Small intestine (tissue), 7 donors: Measurements from ENCODE around the gene MIS18A. TPM values are rescaled to one million over a fixed set of nuclear protein-coding genes. Genes with fewer than 3 reads are reported as not detected.
"Not testable (repeated sequence)": the region's sequence is repeated elsewhere in the genome, so short reads cannot be mapped to it uniquely, and the experiment has no call there.

ENCODE experiments used
- DNase-seq, 2 donors: peaks; one replicate each; pipeline versions ENCODE4 v3.0.0 to v3.0.0-alpha.2; 2013
- FAIRE-seq: peaks from 2 replicates; lab custom pipeline; 2012; peaks lifted over from hg19 to GRCh38; lab: Jason Lieb, UNC
- H3K27ac ChIP-seq, 3 donors: one replicate each; pipeline ENCODE4 v1.5.1; 2013; ENCODE audit warnings: low read length in 2 of 3, mild to moderate bottlenecking in 2 of 3, control low read depth in 1 of 3, inconsistent platforms in 1 of 3, low read depth in 1 of 3, moderate library complexity in 1 of 3
- H3K27me3 ChIP-seq, 3 donors: one replicate each; pipeline ENCODE4 v1.6.1; 2013; ENCODE audit warnings: low read length in 3 of 3, inconsistent platforms in 1 of 3; ENCODE audit not compliant: control insufficient read depth in 3 of 3, insufficient read depth in 3 of 3
- H3K36me3 ChIP-seq, 3 donors: one replicate each; pipeline ENCODE4 v1.6.1; 2013; ENCODE audit warnings: low read length in 3 of 3, inconsistent platforms in 1 of 3, low read depth in 1 of 3, mild to moderate bottlenecking in 1 of 3, moderate library complexity in 1 of 3; ENCODE audit not compliant: control insufficient read depth in 3 of 3, insufficient read depth in 2 of 3
- H3K4me1 ChIP-seq, 3 donors: one replicate each; pipeline ENCODE4 v1.6.1; 2013; ENCODE audit warnings: low read length in 2 of 3, inconsistent platforms in 1 of 3, low read depth in 1 of 3, mild to moderate bottlenecking in 1 of 3, moderate library complexity in 1 of 3; ENCODE audit not compliant: control insufficient read depth in 3 of 3, insufficient read depth in 2 of 3
- H3K4me3 ChIP-seq, 3 donors: one replicate each; pipeline ENCODE4 v1.5.1; 2013; ENCODE audit warnings: low read length in 3 of 3, control low read depth in 1 of 3, inconsistent platforms in 1 of 3, low read depth in 1 of 3, mild to moderate bottlenecking in 1 of 3, moderate library complexity in 1 of 3
- H3K9me3 ChIP-seq, 2 donors: one replicate each; pipeline ENCODE4 v1.6.1; 2013; ENCODE audit warnings: low read depth in 1 of 2, low read length in 1 of 2; ENCODE audit not compliant: control insufficient read depth in 2 of 2, insufficient read depth in 1 of 2
- whole genome bisulfite sequencing, 3 donors: extraction: QIAGEN DNeasy Blood & Tissue Kit; methylation state at CpG; one replicate each; pipeline ENCODE4 v1.1.7; 2013; 5-methylcytosine and 5-hydroxymethylcytosine counted together
- polyA plus RNA-seq, 4 donors: library from polyadenylated mRNA; stranded (reverse) in 3 of 4; unstranded in 1 of 4; fragments of 200-250 nt in 3 of 4; fragments of 120-200 nt in 1 of 4; gene quantifications; one replicate each; pipeline versions ENCODE4 v1.2.1 to v1.2.3, GENCODE V29; 2013
- donor health status: healthy with polysubstance abuse.
- donor health status: control.
- donor health status: control.
- donor health status: Bipolar disorder and iron deficiency.
- donor health status: healthy.

The MIS18A gene
- polyA plus RNA-seq, 4 donors, result 3.4 to 18.1 (median 9.6) TPM

DNA sequence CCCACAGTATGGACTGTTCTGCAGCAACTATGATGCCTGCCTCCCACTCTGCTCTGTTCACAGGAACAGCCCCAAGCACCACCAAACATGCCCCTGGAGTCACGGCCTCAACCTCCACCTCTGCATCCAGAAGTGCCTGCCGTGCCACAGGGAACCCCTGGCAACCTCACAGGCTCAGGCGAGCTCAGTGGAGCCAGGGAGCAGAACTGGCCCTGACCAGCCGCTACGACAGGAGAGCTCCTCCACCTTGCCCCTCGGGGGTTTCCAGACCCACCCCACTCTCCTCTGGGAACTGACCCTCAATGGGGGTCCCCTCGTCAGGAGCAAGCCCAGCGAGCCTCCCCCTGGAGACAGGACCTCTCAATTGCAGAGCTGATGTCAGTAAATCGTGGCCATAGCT, 32.8 kb upstream of the MIS18A start:
- H3K4me3 ChIP-seq, result no peak overlapping the region
- H3K9me3 ChIP-seq, result no peaks in the 10 kb centered on the region
- no peak for DNase-seq
- 96 to 98% (median 96%) methylated on average over 8 to 9 of the region's 9 CpGs for WGBS, 3 donors
- peaks cover 3 to 51% (median 14%) of the 10 kb centered on the region in 3 donors for H3K36me3 ChIP-seq
- no peak overlapping the region for H3K27ac ChIP-seq
- no peak for FAIRE-seq
- H3K4me1 ChIP-seq, result no peaks in the 10 kb centered on the region
- no peaks in the 10 kb centered on the region for H3K27me3 ChIP-seq

DNA sequence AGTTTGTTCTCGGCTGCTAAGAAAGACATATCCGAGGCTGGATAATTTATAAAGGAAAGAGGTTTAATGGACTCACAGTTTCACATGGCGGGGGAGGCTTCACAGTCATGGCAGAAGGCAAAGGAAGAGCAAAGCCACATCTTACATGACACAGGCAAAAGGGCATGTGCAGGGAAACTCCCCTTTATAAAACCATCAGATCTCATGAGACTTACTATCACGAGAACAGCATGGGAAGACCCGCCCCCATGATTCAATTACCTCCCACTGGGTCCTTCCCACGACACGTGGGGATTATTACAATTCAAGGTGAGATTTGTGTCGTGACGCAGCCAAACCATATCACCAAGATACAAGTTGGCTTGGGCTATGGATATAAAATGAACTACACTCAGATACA, 32.1 kb upstream of the MIS18A start:
- not testable (repeated sequence) for FAIRE-seq

DNA sequence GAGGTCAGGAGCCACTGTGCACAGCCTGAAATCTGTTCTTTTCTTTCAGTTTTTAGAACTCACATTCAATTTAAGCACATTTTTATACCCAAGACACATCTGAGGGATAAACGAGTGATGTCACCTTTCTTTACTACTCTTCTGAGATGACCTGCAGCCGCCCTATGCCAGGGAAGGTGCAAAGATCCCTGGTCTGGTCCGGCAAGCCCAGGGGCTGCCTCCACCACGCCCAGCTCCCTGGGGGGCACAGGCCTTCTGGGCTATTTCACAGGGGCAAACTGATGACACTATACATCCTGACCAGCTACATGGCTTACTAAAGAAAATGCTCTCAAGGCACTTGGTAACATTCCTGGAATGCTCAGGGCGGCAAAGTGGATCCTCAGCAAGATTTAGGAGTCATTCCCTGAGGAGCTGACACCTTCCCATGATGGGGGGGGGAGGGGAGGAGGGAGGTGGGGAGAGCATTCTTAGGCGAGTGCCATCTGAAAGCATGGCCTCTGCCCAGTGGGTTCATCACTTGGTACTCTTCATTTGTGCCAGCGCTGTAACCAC, 31.1 kb upstream of the MIS18A start:
- 91 to 96% (median 92%) methylated on average over 7 of the region's 7 CpGs for WGBS, 3 donors
- Histone ChIP-seq H3K36me3 (peaks cover 0 to 40% (median 6%) of the 10 kb centered on the region in 3 donors), H3K4me3 (no peak overlapping the region), H3K27ac (no peak overlapping the region), H3K9me3 (no peaks in the 10 kb centered on the region), H3K4me1 (no peaks in the 10 kb centered on the region), H3K27me3 (no peaks in the 10 kb centered on the region)
- DNase-seq, result no peak
- FAIRE-seq, result no peak

More for the DNA sequence above, 32.1 kb upstream of the MIS18A start:
- H3K9me3 ChIP-seq, H3K4me3 ChIP-seq, H3K4me1 ChIP-seq, H3K27me3 ChIP-seq, DNase-seq, H3K27ac ChIP-seq: not testable (repeated sequence)
- WGBS, 3 donors, result 91 to 92% (median 91%) methylated on average over 9 of the region's 9 CpGs
- H3K36me3 ChIP-seq, result peaks cover 0 to 48% (median 8%) of the 10 kb centered on the region in 3 donors

DNA sequence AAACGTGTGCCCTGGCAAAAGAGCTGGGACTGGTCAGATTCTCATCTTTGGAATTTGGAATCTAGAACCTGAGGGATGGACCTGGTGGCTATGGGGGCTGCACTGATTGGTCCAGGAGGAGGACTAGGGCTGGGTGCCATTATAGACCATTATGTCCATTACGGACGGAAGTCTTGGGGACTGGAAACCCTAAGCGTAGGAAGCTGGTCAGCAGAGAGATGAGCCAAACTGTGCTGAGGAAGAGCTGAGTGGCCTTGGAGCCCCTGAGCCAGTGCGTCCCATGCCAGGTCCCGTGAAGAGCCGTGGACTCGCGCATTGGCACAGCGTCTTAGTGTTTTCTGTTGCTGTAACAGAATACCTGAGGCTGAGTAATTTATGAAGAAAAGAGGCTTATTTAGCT, 29.8 kb upstream of the MIS18A start:
- Histone ChIP-seq H3K27ac (no peak overlapping the region), H3K4me1 (no peaks in the 10 kb centered on the region), H3K36me3 (peaks cover 0 to 31% (median 0%) of the 10 kb centered on the region in 3 donors), H3K27me3 (no peaks in the 10 kb centered on the region), H3K9me3 (no peaks in the 10 kb centered on the region), H3K4me3 (no peak overlapping the region)
- WGBS, 3 donors, result 95% methylated on average over 10 of the region's 10 CpGs
- FAIRE-seq (no peak), DNase-seq (no peak)

DNA sequence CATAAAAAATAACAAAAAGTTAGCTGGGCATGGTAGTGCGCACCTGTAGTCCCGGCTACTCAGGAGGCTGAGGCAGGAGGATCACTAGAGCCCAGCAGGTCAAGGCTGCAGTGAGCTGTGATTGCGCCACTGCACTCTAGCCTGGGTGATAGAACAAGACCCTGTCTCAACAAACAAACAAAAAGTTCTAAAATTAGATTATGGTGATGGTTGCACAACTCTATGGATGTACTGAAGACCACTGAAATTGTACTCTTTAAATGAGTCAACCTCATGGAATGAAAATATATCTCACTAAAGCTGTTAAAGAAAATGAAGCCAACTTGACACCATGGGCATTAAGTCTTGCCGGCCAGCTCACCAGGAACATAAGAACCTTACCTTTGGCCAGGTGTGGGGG, 28.9 kb upstream of the MIS18A start:
- WGBS, 3 donors, result 97 to 100% (median 99%) methylated on average over 4 of the region's 4 CpGs
- no peaks in the 10 kb centered on the region for H3K4me1 ChIP-seq
- no peaks in the 10 kb centered on the region for H3K9me3 ChIP-seq
- no peaks in the 10 kb centered on the region for H3K27me3 ChIP-seq
- H3K4me3 ChIP-seq, result no peak overlapping the region
- DNase-seq (no peak), FAIRE-seq (no peak)
- H3K36me3 ChIP-seq, result peaks cover 0 to 27% (median 0%) of the 10 kb centered on the region in 3 donors
- H3K27ac ChIP-seq, result no peak overlapping the region

DNA sequence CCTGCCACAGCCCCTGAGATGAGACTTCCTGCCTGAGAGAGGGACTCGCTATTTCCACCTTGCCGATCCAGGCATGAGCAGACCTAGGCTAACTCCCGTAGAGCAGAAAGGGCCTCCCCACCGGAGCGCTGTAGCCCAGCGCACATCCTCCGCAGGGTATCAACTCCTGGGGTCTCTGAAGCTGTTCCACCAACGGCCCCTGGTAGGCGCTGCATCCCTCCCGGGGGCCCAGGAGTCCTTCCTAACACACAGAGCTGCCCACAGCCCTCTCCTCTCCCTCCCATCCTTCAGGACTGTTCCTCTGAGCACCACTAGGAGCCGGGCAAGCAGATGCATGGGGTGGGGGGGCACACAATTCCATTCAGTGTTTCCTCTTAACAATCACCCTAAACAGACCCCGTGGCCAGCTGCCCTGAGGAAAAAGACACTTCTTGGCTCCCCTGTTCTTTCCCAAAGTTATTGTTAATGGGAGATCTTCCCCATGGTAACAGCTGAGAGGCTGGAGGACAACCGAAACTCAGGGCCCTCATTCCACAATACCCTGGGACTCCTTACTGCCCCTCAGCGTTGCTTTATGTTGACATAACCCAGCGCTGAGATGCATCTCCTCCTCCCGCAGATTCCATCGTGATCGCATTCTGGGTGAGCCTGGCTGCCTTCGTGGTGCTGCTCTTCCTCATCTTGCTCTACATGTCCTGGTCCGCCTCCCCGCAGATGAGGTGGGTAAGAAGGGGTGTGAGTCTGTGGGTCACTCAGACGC, 27.4 kb upstream of the MIS18A start:
- Histone ChIP-seq H3K27me3 (no peaks in the 10 kb centered on the region), H3K9me3 (no peaks in the 10 kb centered on the region), H3K4me3 (no peak overlapping the region), H3K36me3 (peaks cover 0 to 15% (median 0%) of the 10 kb centered on the region in 3 donors), H3K4me1 (no peaks in the 10 kb centered on the region), H3K27ac (no peak overlapping the region)
- 63 to 87% (median 83%) methylated on average over 22 of the region's 22 CpGs for WGBS, 3 donors
- FAIRE-seq (no peak), DNase-seq (peak in 1 of 2 donors; percentile 11)

DNA sequence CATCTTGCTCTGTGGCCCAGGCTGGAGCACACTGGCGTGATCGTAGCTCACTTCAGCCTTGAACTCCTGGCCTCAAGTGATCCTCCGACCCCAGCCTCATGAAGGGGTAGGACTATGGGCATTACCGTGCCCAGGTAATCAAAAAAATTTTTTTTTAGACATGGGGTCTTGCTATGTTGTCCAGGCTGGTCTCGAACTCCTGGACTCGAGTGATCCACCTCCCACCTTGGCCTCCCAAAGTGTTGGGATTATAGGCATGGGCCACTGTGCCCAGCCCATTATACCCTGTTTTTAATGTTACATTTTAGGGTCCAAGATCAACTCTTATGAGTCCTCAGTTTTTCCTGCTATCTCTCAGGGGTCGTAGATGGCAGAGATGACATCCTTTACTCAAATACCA, 26.1 kb upstream of the MIS18A start:
- no peak overlapping the region for H3K27ac ChIP-seq
- no peak for FAIRE-seq
- WGBS, 3 donors, result 94 to 98% (median 97%) methylated on average over 7 of the region's 7 CpGs
- no peak overlapping the region for H3K4me3 ChIP-seq
- no peaks in the 10 kb centered on the region for H3K4me1 ChIP-seq
- H3K36me3 ChIP-seq, result peaks cover 0 to 20% (median 0%) of the 10 kb centered on the region in 3 donors
- DNase-seq, result no peak
- no peaks in the 10 kb centered on the region for H3K9me3 ChIP-seq
- H3K27me3 ChIP-seq, result no peaks in the 10 kb centered on the region

DNA sequence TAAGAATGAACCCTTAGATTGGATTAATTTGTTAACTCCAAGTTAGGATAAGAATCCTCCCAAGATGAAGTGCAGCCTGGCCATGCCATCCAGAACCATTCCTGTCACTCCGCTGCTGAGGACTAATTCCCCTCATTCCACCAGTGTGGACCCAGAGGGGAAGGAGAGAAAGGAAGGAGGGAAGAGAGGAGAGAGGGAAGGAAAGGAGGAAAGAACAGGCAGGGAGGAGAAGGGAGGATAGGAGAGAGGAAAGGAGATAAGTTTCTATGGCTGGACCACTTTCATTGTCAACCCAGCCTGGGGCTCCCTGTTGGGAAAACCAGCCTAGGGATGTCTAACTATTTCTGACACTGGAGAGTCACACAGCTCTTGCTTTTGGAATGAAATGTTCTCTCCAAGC, 24.5 kb upstream of the MIS18A start:
- FAIRE-seq, result no peak
- H3K4me3 ChIP-seq, result no peak overlapping the region

More for the DNA sequence above, 24.5 kb upstream of the MIS18A start:
- H3K9me3 ChIP-seq, result no peaks in the 10 kb centered on the region
- no peaks in the 10 kb centered on the region for H3K4me1 ChIP-seq
- DNase-seq, result no peak
- H3K27me3 ChIP-seq, result no peaks in the 10 kb centered on the region
- no peak overlapping the region for H3K27ac ChIP-seq
- 100% methylated on average over 1 of the region's 1 CpG for WGBS, 3 donors
- peaks cover 0 to 14% (median 0%) of the 10 kb centered on the region in 3 donors for H3K36me3 ChIP-seq
